ENCODE measurements around the gene TSC22D1.

The TSC22D1 gene

GRCh38 chr13:44453069-44453468 is 123.1 kb downstream of the TSC22D1 start:
- DNase-seq (ENCODE audit: low read depth in 3 of 3) = no peak

DNA sequence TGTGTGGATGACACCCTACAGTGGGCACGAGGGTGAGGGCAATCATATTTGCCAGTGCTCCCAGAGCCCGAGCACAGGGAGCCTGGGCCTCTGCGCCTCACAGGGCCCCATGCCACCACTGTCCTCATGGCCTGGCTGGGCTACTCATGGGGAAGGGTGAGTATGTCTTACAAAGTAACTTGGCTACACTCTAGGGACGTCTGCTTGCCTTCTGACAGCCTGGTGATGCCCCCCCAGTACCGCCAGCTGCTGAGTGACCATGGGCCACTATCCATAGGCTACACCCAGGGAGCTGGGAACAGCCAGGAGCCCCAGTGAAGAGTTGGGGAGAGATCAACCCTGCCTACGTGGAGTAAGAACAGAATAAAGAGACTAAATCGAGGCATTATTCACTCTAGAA is 123.7 kb downstream of the TSC22D1 start:
- DNase-seq (ENCODE audit: low read depth in 3 of 3) = no peak

DNA sequence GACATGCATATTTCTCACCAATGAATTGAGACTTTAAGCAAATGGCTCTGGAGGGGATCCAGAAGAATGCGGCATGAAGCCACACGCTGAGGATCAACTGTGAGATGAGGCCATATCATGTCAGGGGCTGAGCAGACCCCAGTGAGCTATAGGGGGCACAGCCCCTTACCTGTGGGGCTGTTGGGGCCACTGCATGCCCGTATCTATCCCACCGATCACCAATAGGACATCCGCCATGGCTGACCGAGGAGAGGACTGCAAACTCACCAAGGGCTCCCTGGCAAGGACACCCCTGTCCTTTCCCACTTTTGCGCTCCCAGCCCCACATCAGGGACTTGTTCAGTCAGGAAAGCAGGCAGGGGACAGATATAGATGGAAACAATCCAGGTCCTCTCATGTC is 124.5 kb downstream of the TSC22D1 start:
- DNase-seq (ENCODE audit: low read depth in 3 of 3) = no peak

- DNase-seq (ENCODE audit: low read depth in 3 of 3) = no peak
Measured at GRCh38 chr13:44451126-44451525, 125.0 kb downstream of the TSC22D1 start.

- DNase-seq (ENCODE audit: low read depth in 3 of 3) = no peak
Measured at GRCh38 chr13:44449999-44450821, 125.9 kb downstream of the TSC22D1 start.

GRCh38 chr13:44448875-44449274 is 127.3 kb downstream of the TSC22D1 start:
- no peak for DNase-seq (ENCODE audit: low read depth in 3 of 3)

GRCh38 chr13:44448373-44448772 is 127.8 kb downstream of the TSC22D1 start:
- DNase-seq (ENCODE audit: low read depth in 3 of 3) = no peak

DNA sequence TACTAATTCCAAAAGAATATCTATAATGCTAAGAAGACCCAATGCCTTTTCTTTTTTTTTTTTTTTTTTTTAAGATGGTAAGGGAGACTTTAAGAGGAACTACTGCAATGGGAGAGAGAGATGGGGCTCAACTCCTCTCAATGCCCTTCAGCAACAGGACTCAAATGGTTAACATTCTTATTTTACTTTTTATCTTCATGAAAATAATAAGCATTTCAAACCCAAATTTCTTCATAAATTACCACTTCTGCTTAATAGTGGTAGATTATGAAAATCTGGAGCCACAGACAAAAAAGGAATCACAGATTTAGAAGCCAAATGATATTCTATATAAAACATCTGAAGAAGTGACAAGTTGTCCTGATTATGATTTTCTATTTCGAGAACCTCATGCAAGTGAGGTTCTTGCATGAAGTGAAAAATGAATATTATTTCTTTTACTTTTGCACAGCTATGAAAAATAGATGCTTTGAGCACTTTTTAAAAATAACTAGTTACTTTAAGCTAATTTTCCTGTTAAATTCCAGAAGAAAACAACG is 128.3 kb downstream of the TSC22D1 start:
- no peak for DNase-seq (ENCODE audit: low read depth in 3 of 3)

GRCh38 chr13:44440046-44440608 is 136.0 kb downstream of the TSC22D1 start:
- no peak for DNase-seq (ENCODE audit: low read depth in 3 of 3)

DNA sequence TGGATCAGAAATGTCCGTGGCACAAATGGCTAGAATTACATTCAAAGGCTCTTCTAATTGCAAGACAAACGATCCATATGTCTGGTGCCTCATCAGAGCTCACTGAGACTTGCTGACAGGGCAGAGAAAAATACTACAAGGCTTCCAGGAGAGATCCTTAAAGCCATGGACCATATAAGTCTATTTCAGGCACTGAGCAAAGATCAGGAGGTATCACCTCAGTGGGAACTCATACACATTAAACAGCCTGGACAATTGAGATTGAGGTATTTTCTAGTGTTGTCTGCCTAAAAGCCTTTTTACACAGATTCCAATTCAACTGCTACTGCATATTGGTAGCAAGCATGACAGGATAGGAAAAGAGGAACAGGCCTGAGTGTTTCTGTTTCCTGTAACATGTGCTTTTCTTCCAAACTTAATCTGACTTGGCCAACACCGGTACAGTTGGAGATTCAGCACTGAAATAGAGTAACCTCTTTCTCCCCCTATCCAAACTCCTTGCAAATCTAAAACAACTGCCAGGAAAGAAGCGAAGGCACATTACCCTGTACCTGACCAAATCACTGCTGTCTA is 136.6 kb downstream of the TSC22D1 start:
- no peak for DNase-seq (ENCODE audit: low read depth in 3 of 3)

DNA sequence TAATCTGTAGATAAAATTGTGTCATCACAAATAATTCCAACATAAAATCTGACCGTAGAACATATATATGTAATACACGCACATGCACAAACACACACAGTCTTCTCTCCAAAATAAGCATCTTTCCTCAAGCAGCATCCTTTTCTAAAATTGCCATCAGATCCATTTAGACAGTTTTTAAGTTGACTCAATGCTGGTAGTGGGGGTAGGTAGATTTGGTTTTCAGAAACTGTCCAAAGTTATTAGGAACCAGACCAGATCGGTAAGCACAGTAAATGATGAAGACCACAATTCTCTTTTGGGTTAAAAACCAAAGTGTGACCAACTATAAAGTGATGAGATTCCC is 137.9 kb downstream of the TSC22D1 start:
- DNase-seq (ENCODE audit: low read depth in 3 of 3) = no peak

- no peak for DNase-seq (ENCODE audit: low read depth in 3 of 3)
Measured at GRCh38 chr13:44437356-44438233, 138.5 kb downstream of the TSC22D1 start.

GRCh38 chr13:44436589-44437337 is 139.4 kb downstream of the TSC22D1 start:
- DNase-seq (ENCODE audit: low read depth in 3 of 3) = peak in 1 of 3 donors; percentile 9

- DNase-seq (ENCODE audit: low read depth in 3 of 3) = no peak
Measured at GRCh38 chr13:44435919-44436510, 140.1 kb downstream of the TSC22D1 start.

- peak; percentile 75 to 89 (median 80) for DNase-seq (ENCODE audit: low read depth in 3 of 3)
Measured at GRCh38 chr13:44435142-44435918, 140.8 kb downstream of the TSC22D1 start.

GRCh38 chr13:44434766-44435141 is 141.4 kb downstream of the TSC22D1 start:
- no peak for DNase-seq (ENCODE audit: low read depth in 3 of 3)

DNA sequence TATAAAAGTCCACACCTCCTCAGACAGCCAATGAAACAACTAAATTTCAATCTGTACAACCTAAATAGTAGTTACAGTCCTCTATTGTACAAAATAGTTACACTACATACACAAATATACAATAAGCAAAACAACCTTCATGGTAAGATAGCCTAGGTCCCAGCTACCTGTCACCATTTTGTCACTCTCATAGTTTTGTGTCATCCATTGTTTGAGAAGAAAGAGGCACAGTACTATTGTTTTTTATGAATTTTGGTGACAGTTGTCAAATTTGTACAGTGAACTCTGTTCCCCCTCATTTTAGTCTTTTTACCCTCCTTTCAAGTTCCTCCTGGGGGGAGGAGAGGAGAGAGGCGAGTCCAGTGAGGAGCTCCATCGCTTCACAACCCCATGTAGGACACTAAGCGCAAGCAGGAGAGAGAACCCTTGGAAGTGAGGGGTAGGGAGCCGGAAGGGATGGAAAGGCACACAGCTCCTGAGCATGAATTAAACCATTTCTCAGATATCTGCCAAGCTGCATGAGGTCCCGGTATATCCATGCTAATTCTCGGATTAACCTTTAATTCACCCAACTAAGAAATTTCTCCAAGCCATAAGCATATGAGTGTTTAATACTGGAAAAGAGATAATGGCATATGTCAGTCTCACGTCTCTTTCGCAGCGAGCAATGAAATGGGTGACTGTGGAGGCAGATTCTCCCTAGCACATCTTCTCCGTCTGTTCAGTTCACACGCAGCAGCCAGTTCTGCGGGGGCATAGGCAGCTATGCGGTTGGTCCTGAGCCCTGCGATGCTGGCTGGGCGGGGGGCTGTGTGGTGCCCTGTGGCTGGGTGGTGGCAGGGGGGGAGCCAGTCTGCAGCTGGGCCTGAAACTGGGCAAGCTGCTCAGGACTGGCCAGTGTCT is 142.0 kb downstream of the TSC22D1 start:
- no peak for DNase-seq (ENCODE audit: low read depth in 3 of 3)

- DNase-seq (ENCODE audit: low read depth in 3 of 3) = no peak
Measured at GRCh38 chr13:44432650-44433049, 143.5 kb downstream of the TSC22D1 start.

DNA sequence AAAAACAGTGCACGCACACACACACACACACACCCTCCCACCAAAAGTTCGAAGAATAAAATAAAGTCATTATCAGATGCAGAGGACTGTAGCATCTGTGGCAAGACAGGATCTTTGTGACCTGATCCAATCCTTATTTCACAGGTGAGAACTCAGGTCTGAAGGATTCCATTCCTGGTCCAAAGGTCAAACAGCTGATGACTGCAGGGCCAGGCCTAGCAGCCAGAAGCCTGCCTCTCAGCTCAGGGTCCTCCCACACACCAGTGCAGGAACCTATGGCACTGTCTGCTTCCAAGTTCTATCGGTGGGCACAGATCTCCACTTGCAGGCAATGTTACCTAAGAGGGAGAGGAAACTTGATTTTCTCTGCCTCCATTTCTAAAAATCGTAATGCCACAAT is 145.0 kb downstream of the TSC22D1 start:
- DNase-seq (ENCODE audit: low read depth in 3 of 3) = no peak

All from stimulated activated CD4-positive, alpha-beta T cell treated with anti-CD3 and anti-CD28 coated beads, TNF-alpha, amount 100 ng/mL, for 48 hours (primary cell).